Tongue (tissue), 3 donors: Measurements from ENCODE around the gene PAK3. TPM values are rescaled to one million over a fixed set of nuclear protein-coding genes. Genes with fewer than 3 reads are reported as not detected.

Experiments used
- DNase-seq: peaks from one replicate; pipeline ENCODE4 v3.0.0-alpha.2; 2015
- small RNA-seq: library from RNA; depleted of rRNA; stranded (forward); fragments of <200 nt; gene quantifications from one replicate; pipeline ENCODE3, GENCODE V24; 2014; ENCODE audit warnings: low replicate concordance
- total RNA-seq: library from RNA; depleted of rRNA; stranded (reverse); fragments of >200 nt; gene quantifications from one replicate; pipeline ENCODE4 v1.2.3, GENCODE V29; 2014

PAK3 gene
- total RNA-seq, 1 donor from 2014 or later, result 5.5 TPM

- DNase-seq, result no peak
Measured at GRCh38 chrX:111264385-111264784, 168.4 kb downstream of the PAK3 start.

GRCh38 chrX:111265486-111265885 lies 169.5 kb downstream of the PAK3 start:
- DNase-seq, result no peak

- DNase-seq, result no peak
Measured at GRCh38 chrX:111268506-111268905, 172.5 kb downstream of the PAK3 start.

GRCh38 chrX:111270339-111270738 lies 174.3 kb downstream of the PAK3 start, which contains the start of gene CAPN6:
Gene CAPN6 (minus strand): TSS chrX:111270483. CDS start chrX:111263936, 6,547 bp downstream.
- peak; percentile 88 for DNase-seq

Small RNAs within 50 kb of the gene (small RNA-seq; reads per million reads assigned to genes)
- not detected for gene FCF1P4

Other genes with a start within 250 kb of the PAK3 start
- gene CAPN6, start 174.3 kb downstream of the PAK3 start, total RNA-seq, result 463 TPM